ENCODE measurements around the gene SMYD3.
"Not testable (repeated sequence)": the region's sequence is repeated elsewhere in the genome, so short reads cannot be mapped to it uniquely, and the experiment has no call there.

SMYD3 gene

GRCh38 chr1:245837718-245838117, 669.4 kb downstream of the SMYD3 start:
- Mint-ChIP-seq H3K9me3 (no peaks in the 10 kb centered on the region), H3K4me3 (no peak overlapping the region), H3K27me3 (ENCODE audit: low read depth) (no peaks in the 10 kb centered on the region), H3K4me1 (ENCODE audit: low read depth) (no peaks in the 10 kb centered on the region), H3K36me3 (ENCODE audit: low read depth) (no peaks in the 10 kb centered on the region), H3K27ac (no peak overlapping the region)

- no peak overlapping the region for H3K4me3 Mint-ChIP-seq
- no peaks in the 10 kb centered on the region for H3K36me3 Mint-ChIP-seq (ENCODE audit: low read depth)
- H3K27me3 Mint-ChIP-seq (ENCODE audit: low read depth): no peaks in the 10 kb centered on the region
- H3K27ac Mint-ChIP-seq: no peak overlapping the region
- no peaks in the 10 kb centered on the region for H3K4me1 Mint-ChIP-seq (ENCODE audit: low read depth)
- H3K9me3 Mint-ChIP-seq: no peaks in the 10 kb centered on the region
Measured at GRCh38 chr1:245835386-245835785, 671.7 kb downstream of the SMYD3 start.

- no peaks in the 10 kb centered on the region for H3K9me3 Mint-ChIP-seq
- H3K27me3 Mint-ChIP-seq (ENCODE audit: low read depth): no peaks in the 10 kb centered on the region
- no peak overlapping the region for H3K27ac Mint-ChIP-seq
- no peaks in the 10 kb centered on the region for H3K36me3 Mint-ChIP-seq (ENCODE audit: low read depth)
- H3K4me1 Mint-ChIP-seq (ENCODE audit: low read depth): no peaks in the 10 kb centered on the region
- no peak overlapping the region for H3K4me3 Mint-ChIP-seq
Measured at GRCh38 chr1:245834002-245834401, 673.1 kb downstream of the SMYD3 start.

DNA sequence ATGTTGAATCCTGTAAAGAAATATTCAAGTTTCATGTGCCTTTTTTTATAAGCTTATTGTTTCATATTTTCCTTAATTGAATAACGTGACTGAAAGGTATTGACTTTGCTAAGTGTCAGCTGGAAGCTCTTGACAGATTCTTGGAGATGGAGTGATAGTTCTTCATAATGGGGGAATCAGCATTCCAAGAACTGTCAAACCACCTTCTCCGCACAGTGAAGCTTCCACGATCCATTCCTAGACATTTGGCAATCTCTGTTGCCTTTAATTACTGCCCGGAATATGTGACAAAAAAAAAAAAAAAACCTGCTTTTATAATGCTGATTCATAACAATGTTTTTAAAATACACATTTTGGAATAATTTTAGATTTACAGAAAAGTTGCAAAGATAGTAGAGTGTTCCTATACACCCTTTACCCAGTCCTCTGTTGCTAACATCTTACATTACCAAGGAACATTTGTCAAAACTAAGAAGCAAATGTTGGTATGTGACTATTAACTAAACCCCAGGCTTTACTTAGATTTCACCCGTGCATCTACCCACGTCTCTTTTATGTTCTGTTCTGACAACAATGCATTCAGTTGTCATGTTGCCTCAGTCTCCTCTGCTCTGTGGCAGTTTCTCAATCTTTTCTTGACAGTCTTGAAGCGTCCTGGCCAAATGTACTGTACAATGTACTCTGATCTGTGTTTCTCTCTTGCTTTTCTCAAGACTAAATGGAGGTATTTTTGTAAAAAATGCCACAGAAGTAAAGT, 674.1 kb downstream of the SMYD3 start:
- H3K27me3 Mint-ChIP-seq (ENCODE audit: low read depth): no peaks in the 10 kb centered on the region
- H3K9me3 Mint-ChIP-seq: no peaks in the 10 kb centered on the region
- H3K36me3 Mint-ChIP-seq (ENCODE audit: low read depth): no peaks in the 10 kb centered on the region
- H3K4me3 Mint-ChIP-seq: no peak overlapping the region
- no peaks in the 10 kb centered on the region for H3K4me1 Mint-ChIP-seq (ENCODE audit: low read depth)
- no peak overlapping the region for H3K27ac Mint-ChIP-seq

GRCh38 chr1:245831518-245831917, 675.6 kb downstream of the SMYD3 start:
- Mint-ChIP-seq H3K27me3 (ENCODE audit: low read depth) (no peaks in the 10 kb centered on the region), H3K4me1 (ENCODE audit: low read depth) (no peaks in the 10 kb centered on the region), H3K27ac (no peak overlapping the region), H3K9me3 (no peaks in the 10 kb centered on the region), H3K4me3 (no peak overlapping the region), H3K36me3 (ENCODE audit: low read depth) (no peaks in the 10 kb centered on the region)

DNA sequence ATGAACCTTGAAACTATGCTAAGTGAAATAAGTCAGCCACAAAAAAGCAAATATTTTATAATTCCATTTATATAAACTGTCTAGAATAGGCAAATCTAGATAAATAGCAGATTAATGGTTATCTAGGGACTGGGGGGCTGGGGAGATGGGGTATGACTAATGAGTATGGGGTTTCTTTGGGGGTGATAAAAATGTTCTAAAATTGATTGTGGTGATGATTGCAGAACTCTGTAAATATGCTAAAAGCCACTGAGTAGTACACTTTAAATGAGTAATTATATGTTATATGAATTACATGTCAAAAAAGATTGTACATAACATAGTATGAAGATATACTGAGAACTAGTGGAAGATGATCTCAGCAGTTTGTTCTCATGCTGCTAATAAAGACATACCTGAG, 677.3 kb downstream of the SMYD3 start:
- H3K4me1 Mint-ChIP-seq (ENCODE audit: low read depth): no peaks in the 10 kb centered on the region
- no peaks in the 10 kb centered on the region for H3K9me3 Mint-ChIP-seq
- no peaks in the 10 kb centered on the region for H3K36me3 Mint-ChIP-seq (ENCODE audit: low read depth)
- H3K27me3 Mint-ChIP-seq (ENCODE audit: low read depth): no peaks in the 10 kb centered on the region
- H3K27ac Mint-ChIP-seq: no peak overlapping the region
- no peak overlapping the region for H3K4me3 Mint-ChIP-seq

DNA sequence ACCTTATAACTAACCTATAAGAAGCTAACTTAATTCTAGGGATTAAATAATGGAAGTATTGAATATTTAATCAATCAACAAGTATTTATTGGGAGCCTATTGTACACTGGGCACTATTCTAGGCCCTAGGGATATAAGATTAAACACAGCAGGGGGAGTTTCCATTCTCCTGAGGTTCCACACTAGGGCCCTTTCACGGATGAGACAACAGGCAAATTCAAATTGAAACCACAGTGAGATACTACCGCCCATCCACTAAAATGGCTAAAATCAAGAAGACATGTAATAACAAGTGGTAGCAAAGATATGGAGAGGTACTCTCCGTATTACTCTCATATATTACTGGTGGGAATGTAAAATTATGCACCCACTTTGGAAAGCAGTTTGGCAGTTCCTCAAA, 677.9 kb downstream of the SMYD3 start:
- Mint-ChIP-seq H3K36me3 (ENCODE audit: low read depth) (no peaks in the 10 kb centered on the region), H3K9me3 (no peaks in the 10 kb centered on the region), H3K27ac (no peak overlapping the region), H3K4me1 (ENCODE audit: low read depth) (no peaks in the 10 kb centered on the region), H3K4me3 (no peak overlapping the region), H3K27me3 (ENCODE audit: low read depth) (no peaks in the 10 kb centered on the region)

GRCh38 chr1:245827301-245827700, 679.8 kb downstream of the SMYD3 start:
- H3K4me1 Mint-ChIP-seq (ENCODE audit: low read depth): no peaks in the 10 kb centered on the region
- peaks cover 4% of the 10 kb centered on the region for H3K9me3 Mint-ChIP-seq
- no peak overlapping the region for H3K4me3 Mint-ChIP-seq
- no peak overlapping the region for H3K27ac Mint-ChIP-seq
- H3K36me3 Mint-ChIP-seq (ENCODE audit: low read depth): no peaks in the 10 kb centered on the region
- no peaks in the 10 kb centered on the region for H3K27me3 Mint-ChIP-seq (ENCODE audit: low read depth)

DNA sequence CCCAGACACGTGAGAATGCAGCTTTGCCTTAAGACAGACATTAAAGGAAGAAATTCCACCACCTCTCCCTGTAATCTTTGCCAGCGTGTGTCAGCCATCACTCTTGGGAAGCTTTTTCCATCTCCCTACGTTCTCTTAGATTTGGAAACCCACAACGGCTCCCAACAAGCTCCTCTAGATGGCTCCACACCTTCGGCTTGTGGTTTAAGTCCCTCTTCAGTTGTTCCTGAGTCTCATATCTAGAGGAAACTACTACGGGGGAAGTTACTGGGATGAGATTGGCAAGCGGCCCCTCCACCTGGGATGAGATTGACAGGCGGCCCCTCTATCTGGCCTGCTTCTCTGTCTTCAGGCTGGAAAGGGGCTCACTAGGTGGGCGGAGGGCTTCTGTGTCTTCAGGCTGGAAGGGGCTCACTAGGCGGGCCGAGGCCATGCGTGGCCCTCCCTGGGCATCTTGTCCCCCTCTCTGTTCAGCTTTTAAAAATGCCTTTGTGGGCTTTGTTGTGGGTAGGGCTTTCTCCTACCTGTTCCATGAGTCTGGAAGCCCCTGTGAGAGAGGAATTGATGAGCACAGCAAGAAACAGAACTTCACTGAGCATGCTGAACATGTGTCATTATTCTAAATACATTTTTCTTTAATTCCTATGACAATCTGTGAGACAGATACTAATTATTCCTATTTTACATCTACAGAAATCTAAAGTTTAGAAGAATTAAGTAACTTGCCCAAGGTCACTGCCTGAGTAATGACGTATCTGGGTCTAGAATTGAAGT, 681.8 kb downstream of the SMYD3 start:
- H3K4me3 Mint-ChIP-seq: no peak overlapping the region
- no peak overlapping the region for H3K27ac Mint-ChIP-seq
- H3K36me3 Mint-ChIP-seq (ENCODE audit: low read depth): no peaks in the 10 kb centered on the region
- no peaks in the 10 kb centered on the region for H3K4me1 Mint-ChIP-seq (ENCODE audit: low read depth)
- peaks cover 4% of the 10 kb centered on the region for H3K9me3 Mint-ChIP-seq
- no peaks in the 10 kb centered on the region for H3K27me3 Mint-ChIP-seq (ENCODE audit: low read depth)

GRCh38 chr1:245823408-245824147, 683.5 kb downstream of the SMYD3 start:
- Mint-ChIP-seq H3K27me3 (ENCODE audit: low read depth) (no peaks in the 10 kb centered on the region), H3K27ac (no peak overlapping the region), H3K4me3 (no peak overlapping the region), H3K4me1 (ENCODE audit: low read depth) (no peaks in the 10 kb centered on the region), H3K9me3 (peaks cover 4% of the 10 kb centered on the region), H3K36me3 (ENCODE audit: low read depth) (no peaks in the 10 kb centered on the region)

GRCh38 chr1:245822996-245823395, 684.1 kb downstream of the SMYD3 start:
- no peak overlapping the region for H3K4me3 Mint-ChIP-seq
- H3K27ac Mint-ChIP-seq: no peak overlapping the region
- no peaks in the 10 kb centered on the region for H3K27me3 Mint-ChIP-seq (ENCODE audit: low read depth)
- H3K36me3 Mint-ChIP-seq (ENCODE audit: low read depth): no peaks in the 10 kb centered on the region
- H3K9me3 Mint-ChIP-seq: peaks cover 4% of the 10 kb centered on the region
- no peaks in the 10 kb centered on the region for H3K4me1 Mint-ChIP-seq (ENCODE audit: low read depth)

DNA sequence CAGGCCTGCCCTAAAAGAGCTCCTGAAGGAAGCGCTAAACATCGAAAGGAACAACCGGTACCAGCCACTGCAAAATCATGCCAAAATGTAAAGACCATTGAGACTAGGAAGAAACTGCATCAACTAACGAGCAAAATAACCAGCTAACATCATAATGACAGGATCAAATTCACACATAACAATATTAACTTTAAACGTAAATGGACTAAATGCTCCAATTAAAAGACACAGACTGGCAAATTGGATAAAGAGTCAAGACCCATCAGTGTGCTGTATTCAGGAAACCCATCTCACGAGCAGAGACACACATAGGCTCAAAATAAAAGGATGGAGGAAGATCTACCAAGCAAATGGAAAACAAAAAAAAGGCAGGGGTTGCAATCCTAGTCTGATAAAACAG, 688.7 kb downstream of the SMYD3 start:
- not testable (repeated sequence) for H3K4me3 Mint-ChIP-seq; H3K4me1 Mint-ChIP-seq (ENCODE audit: low read depth); H3K27me3 Mint-ChIP-seq (ENCODE audit: low read depth); H3K9me3 Mint-ChIP-seq; H3K36me3 Mint-ChIP-seq (ENCODE audit: low read depth); H3K27ac Mint-ChIP-seq

DNA sequence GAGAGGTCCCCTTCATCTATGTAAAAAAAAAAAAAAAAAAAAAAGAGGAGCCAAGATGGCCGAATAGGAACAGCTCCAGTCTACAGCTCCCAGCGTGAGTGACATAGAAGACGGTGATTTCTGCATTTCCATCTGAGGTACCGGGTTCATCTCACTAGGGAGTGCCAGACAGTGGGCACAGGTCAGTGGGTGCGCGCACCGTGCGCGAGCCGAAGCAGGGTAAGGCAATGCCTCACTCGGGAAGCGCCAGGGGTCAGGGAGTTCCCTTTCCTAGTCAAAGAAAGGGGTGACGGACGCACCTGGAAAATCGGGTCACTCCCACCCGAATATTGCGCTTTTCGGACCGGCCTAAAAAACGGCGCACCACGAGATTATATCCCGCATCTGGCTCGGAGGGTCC, 690.6 kb downstream of the SMYD3 start:
- H3K36me3 Mint-ChIP-seq (ENCODE audit: low read depth); H3K4me3 Mint-ChIP-seq; H3K9me3 Mint-ChIP-seq; H3K27ac Mint-ChIP-seq; H3K27me3 Mint-ChIP-seq (ENCODE audit: low read depth); H3K4me1 Mint-ChIP-seq (ENCODE audit: low read depth): not testable (repeated sequence)

DNA sequence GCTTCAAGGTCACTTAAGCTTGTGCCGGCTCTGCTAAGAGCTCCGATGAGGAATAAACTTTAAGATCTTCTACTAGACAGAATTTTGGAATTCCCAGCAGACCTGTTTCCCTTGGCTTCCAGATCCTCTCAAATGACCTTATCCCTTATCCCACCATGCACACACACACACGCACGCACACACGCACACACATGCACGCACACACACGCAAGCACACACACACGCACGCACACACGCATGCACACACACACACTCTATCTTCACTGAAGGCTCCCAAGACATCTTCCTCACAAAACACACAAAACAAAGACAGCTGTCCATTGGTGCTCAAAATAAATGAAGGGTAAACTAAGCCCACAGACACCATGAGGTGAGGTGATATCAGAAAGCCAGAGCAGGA, 692.4 kb downstream of the SMYD3 start:
- H3K27me3 Mint-ChIP-seq (ENCODE audit: low read depth): no peaks in the 10 kb centered on the region
- H3K36me3 Mint-ChIP-seq (ENCODE audit: low read depth): no peaks in the 10 kb centered on the region
- H3K4me3 Mint-ChIP-seq: no peak overlapping the region
- H3K27ac Mint-ChIP-seq: no peak overlapping the region
- H3K9me3 Mint-ChIP-seq: no peaks in the 10 kb centered on the region
- H3K4me1 Mint-ChIP-seq (ENCODE audit: low read depth): no peaks in the 10 kb centered on the region

DNA sequence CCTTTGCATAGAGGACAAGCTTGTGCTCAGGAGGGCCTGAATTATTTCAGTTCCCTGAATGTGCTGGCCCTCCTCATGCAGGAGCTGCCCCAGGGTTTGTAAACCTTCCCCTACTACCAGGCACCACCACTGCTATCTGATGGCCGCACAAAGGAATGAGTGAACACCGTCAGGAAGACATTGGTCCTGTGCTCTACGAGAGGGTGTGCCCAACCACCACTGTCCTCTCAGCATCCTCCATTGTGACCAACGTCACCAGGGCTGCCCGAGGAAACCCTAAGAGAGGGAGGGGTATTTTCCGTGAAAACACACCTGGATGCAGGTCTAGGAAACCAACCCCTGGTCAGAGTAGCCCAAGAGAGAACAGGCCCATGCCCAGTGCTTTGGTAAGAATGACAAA, 694.8 kb downstream of the SMYD3 start:
- peaks cover 2% of the 10 kb centered on the region for H3K4me1 Mint-ChIP-seq (ENCODE audit: low read depth)
- H3K4me3 Mint-ChIP-seq: no peak overlapping the region
- no peaks in the 10 kb centered on the region for H3K9me3 Mint-ChIP-seq

More for the DNA sequence above, 694.8 kb downstream of the SMYD3 start:
- no peak overlapping the region for H3K27ac Mint-ChIP-seq
- no peaks in the 10 kb centered on the region for H3K27me3 Mint-ChIP-seq (ENCODE audit: low read depth)
- H3K36me3 Mint-ChIP-seq (ENCODE audit: low read depth): no peaks in the 10 kb centered on the region
